Measurements from ENCODE around the gene IL12RB2.

- TF ChIP-seq CTCF (IDR thresholded peaks at IDR 0.05; ENCODE audit: low read length): no peak
- TF ChIP-seq EZH2 (optimal IDR thresholded peaks at IDR 0.05; ENCODE audit: low read depth, low read length): no peak
- TF ChIP-seq EZH2phosphoT487 (IDR thresholded peaks at IDR 0.05; ENCODE audit: low read length): no peak
These were observed 28.5 kb downstream of the IL12RB2 start for GRCh38 chr1:67336157-67336556.

Data from MM.1S (cell line).